AG04450 (cell line): ENCODE measurements around the gene DTX4. TPM values are rescaled to one million over a fixed set of nuclear protein-coding genes. Genes with fewer than 3 reads are reported as not detected.

Experiments used
- CTCF ChIA-PET: fragments of 300-600, 350-600 bp; formaldehyde crosslinking; extraction: SDS; loops from one replicate; lab custom pipeline; 2022; ENCODE audit warnings: antibody characterized with exemption, inconsistent platforms; lab: Charles Lee
- POLR2A ChIA-PET: fragments of 350-600 bp; formaldehyde crosslinking; extraction: SDS; loops from one replicate; lab custom pipeline; 2021; ENCODE audit warnings: antibody characterized with exemption, inconsistent platforms; lab: Yijun Ruan, JAX
- DNase-seq: peaks from one replicate; pipeline ENCODE4 v3.0.0-alpha.2; 2011; ENCODE audit warnings: low read depth, low spot score
- H3K27ac ChIP-seq: one replicate; pipeline ENCODE4 v1.5.1; 2012; ENCODE audit warnings: low read depth, low read length, control low read depth
- H3K27me3 ChIP-seq: one replicate; pipeline ENCODE4 v1.6.0; 2012; ENCODE audit warnings: low read length; ENCODE audit not compliant: control insufficient read depth, insufficient read depth
- H3K4me3 ChIP-seq: 2 replicates; pipeline ENCODE4 v1.5.1; 2011; ENCODE audit warnings: mild to moderate bottlenecking, low read depth, low read length, control low read depth
- H3K9me3 ChIP-seq: 2 replicates; pipeline ENCODE4 v1.5.1; 2012; ENCODE audit warnings: low read length; ENCODE audit not compliant: control insufficient read depth, insufficient read depth
- polyA plus RNA-seq: library from polyadenylated mRNA; depleted of rRNA; stranded (reverse); fragments of >200 nt; gene quantifications from 2 replicates; pipeline ENCODE4 v1.2.3, GENCODE V29; 2011
- TF ChIP-seq, protein P1 (sequence below): IDR thresholded peaks from 2 replicates; pipeline ENCODE4 v1.5.1; 2011; ENCODE audit warnings: low read depth, low read length, control low read depth, inconsistent platforms

The DTX4 gene
- polyA plus RNA-seq, 1 experiment: 1.4 TPM

DNA sequence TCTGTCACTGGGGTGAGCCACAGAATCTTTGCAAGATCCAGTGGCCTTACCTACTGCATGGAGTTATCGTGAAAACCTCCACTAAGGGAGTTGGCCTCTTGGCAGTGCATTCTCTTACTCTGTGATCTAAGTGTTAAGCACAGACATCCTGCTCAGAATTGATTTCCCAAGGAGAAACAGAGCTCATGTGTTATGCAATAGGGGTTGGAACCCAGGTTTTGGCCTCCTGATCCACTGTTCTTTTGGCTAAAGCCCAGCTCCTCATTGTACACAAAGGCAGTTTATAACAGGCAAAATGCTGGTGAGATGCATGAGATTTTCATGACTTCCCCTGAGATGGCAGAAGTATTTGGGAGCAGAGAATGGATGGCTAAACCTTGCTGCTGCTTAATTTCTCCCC, 11.8 kb downstream of the DTX4 start:
- DNase-seq: no peak
- CTCF ChIA-PET: interaction anchor here (0.8 to 9.9 kb wide), 3 partner anchors 10 to 25 kb away, joined by 3 to 151 read pairs (median 41); partner anchors contain the start of gene DTX4
- H3K27ac ChIP-seq: no peak overlapping the region
- H3K27me3 ChIP-seq: no peaks in the 10 kb centered on the region
- H3K9me3 ChIP-seq: peaks cover 5% of the 10 kb centered on the region
- POLR2A ChIA-PET: no interaction called here
- no peak overlapping the region for H3K4me3 ChIP-seq
- TF ChIP-seq, protein P1, sequence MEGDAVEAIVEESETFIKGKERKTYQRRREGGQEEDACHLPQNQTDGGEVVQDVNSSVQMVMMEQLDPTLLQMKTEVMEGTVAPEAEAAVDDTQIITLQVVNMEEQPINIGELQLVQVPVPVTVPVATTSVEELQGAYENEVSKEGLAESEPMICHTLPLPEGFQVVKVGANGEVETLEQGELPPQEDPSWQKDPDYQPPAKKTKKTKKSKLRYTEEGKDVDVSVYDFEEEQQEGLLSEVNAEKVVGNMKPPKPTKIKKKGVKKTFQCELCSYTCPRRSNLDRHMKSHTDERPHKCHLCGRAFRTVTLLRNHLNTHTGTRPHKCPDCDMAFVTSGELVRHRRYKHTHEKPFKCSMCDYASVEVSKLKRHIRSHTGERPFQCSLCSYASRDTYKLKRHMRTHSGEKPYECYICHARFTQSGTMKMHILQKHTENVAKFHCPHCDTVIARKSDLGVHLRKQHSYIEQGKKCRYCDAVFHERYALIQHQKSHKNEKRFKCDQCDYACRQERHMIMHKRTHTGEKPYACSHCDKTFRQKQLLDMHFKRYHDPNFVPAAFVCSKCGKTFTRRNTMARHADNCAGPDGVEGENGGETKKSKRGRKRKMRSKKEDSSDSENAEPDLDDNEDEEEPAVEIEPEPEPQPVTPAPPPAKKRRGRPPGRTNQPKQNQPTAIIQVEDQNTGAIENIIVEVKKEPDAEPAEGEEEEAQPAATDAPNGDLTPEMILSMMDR: no peak

DNA sequence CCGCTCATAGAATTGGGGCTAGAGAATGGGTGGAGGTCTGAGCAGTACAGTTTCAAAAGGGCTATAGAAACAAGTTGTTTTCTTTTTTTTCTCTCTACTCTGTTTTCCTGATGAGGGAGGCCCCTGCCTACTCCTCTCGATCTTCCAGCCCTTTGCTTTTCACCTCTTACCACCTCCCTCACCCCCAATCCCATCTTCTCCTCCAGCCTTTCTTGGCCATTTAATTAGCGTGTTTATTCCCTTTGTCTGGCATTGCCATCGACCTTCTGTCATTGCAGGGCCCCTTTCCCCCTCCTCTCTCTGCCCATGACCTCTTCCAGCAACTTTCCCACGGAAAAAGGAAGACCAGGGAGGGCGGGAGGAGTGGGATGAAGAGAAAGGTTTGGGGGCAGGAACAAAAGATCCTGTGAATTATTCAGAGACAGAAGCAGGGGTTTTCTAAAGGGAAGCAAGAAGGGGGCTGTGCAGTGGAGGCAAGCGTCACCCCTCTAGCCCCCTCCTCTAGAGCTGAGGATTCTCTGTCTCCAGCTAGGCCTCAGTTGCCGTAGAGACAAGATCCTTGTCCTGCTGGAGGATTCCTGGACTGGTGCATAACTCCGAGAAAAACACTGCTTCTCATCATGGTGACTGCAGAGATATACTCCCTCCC, 12.9 kb downstream of the DTX4 start:
- Histone ChIP-seq H3K9me3 (no peaks in the 10 kb centered on the region), H3K4me3 (no peak overlapping the region), H3K27me3 (no peaks in the 10 kb centered on the region), H3K27ac (no peak overlapping the region)
- ChIA-PET POLR2A (interaction anchor here (1.0 kb wide), 1 partner anchor 11 kb away, joined by 3 read pairs; no protein-coding TSS in a partner anchor), CTCF (interaction anchor here (1.0 to 9.9 kb wide), 7 partner anchors 9 to 36 kb away, joined by 3 to 151 read pairs (median 19); partner anchors contain the start of gene DTX4)
- TF ChIP-seq, protein P1: no peak
- no peak for DNase-seq

DNA sequence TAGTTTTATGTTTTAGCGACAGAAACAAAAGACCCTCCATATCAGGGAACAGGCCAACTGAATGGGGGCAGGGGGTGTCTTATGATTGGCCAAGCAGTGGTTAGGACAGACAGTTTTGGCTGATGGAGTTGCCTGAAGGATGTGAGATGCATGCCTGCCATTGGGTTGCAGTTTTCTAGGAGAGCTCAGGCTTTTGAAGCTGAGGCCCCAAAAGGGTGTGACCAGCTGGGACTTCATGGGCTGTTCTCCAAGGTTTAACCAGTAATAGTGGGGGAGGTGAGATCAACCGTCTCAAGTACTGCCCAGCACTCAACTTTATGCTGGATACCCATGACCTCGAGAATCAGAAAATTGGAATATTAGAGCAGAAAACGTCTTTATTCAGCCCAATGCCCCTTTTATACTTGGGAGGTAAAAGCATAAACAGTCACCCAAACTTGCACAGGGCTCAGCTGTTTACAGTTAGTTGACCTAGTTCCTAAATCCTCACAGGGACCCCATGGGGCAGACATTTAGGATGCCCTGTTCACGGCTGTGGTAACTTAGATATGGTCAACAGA, 13.5 kb downstream of the DTX4 start:
- ChIA-PET CTCF (interaction anchor here (0.5 to 9.9 kb wide), 13 partner anchors 9 to 364 kb away, joined by 3 to 151 read pairs (median 8); partner anchors contain the start of gene DTX4), POLR2A (interaction anchor here (1.0 kb wide), 1 partner anchor 12 kb away, joined by 3 read pairs; no protein-coding TSS in a partner anchor)
- Histone ChIP-seq H3K9me3 (no peaks in the 10 kb centered on the region), H3K27ac (no peak overlapping the region), H3K4me3 (no peak overlapping the region), H3K27me3 (no peaks in the 10 kb centered on the region)
- no peak for DNase-seq
- TF ChIP-seq, protein P1: no peak

DNA sequence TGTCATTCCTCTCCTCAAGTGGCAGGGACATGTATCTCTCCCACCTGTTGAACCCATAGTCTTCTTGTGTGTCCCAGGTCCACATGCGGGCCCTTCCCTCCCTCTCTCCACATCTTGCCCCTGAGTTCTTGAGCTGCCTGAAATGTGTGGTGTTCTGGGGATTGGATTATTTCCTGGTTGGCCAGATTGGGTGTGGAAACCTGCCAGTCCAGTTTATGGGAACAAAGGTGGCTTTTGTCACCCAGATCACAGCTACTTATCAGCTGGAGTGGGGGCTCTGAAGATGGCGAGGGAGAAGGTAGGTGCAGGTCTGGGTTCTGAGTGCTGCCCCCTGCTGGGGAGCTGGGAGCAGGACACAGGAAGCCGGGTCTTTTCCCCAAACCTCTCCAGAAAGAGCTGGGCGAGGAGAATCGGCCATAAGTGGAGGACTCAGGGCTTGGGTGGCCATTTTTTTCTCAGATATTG, 14.2 kb downstream of the DTX4 start:
- CTCF ChIA-PET: interaction anchor here (0.9 to 9.9 kb wide), 14 partner anchors 8 to 383 kb away, joined by 3 to 151 read pairs (median 8); partner anchors contain the start of gene DTX4
- H3K27me3 ChIP-seq: no peaks in the 10 kb centered on the region
- no peak for DNase-seq
- POLR2A ChIA-PET: interaction anchor here (1.4 kb wide), 1 partner anchor 12 kb away, joined by 5 read pairs; no protein-coding TSS in a partner anchor
- H3K4me3 ChIP-seq: no peak overlapping the region
- no peaks in the 10 kb centered on the region for H3K9me3 ChIP-seq
- H3K27ac ChIP-seq: no peak overlapping the region
- TF ChIP-seq, protein P1: peak; percentile 59
